Testis (tissue), 2 donors: ENCODE measurements around the gene PCNX3.

Experiments used
- CTCF ChIP-seq, 3 experiments: fragments of 450-650 bp in 2 of 3; fragments of 200-600 bp in 1 of 3; sonication (generic) in 1 of 3; IDR thresholded peaks; one replicate each; pipeline ENCODE4 v1.5.1; 2016 to 2019; ENCODE audit warnings: antibody characterized with exemption in 3 of 3, mild to moderate bottlenecking in 2 of 3, moderate library complexity in 1 of 3
- POLR2A ChIP-seq: fragments of 450-650 bp; IDR thresholded peaks from one replicate; pipeline ENCODE4 v1.6.1; 2017; ENCODE audit warnings: antibody characterized with exemption, mild to moderate bottlenecking, moderate library complexity

- no peak for TF ChIP-seq POLR2A
- no peak for TF ChIP-seq CTCF (IDR thresholded peaks at IDR 0.05)
Observed at GRCh38 chr11:65685981-65686380, 70.4 kb downstream of the PCNX3 start.
